ENCODE results near the gene AARS2. TPM values are rescaled to one million over a fixed set of nuclear protein-coding genes. Genes with fewer than 3 reads are reported as not detected.

Gene AARS2
- total RNA-seq, 1 experiment from 2014 or later, result 21.7 TPM

- H4K20me1 ChIP-seq (ENCODE audit: control insufficient read depth, insufficient read depth, insufficient read length), result no peaks in the 10 kb centered on the region
- WGBS (ENCODE audit: extremely low coverage, insufficient read length, low lambda C conversion rate), result no CpG with 5 or more reads among the region's 5 CpGs
- Mint-ChIP-seq H3K27me3 (ENCODE audit: low read depth) (peaks cover 10% of the 10 kb centered on the region), H3K9me3 (no peaks in the 10 kb centered on the region), H3K4me1 (peaks cover 17 to 25% of the 10 kb centered on the region in 2 experiments), H3K4me3 (no peak overlapping the region), H3K27ac (no peak overlapping the region), H3K36me3 (ENCODE audit: insufficient read depth in 1 of 3, low read depth in 3 of 3) (peaks cover 8 to 13% (median 13%) of the 10 kb centered on the region in 3 experiments; a peak in 6 of 7 replicates)
- no peak overlapping the region for H3K56ac ChIP-seq (ENCODE audit: insufficient read length, low read depth, low read length)
- no peak overlapping the region for H2BK20ac ChIP-seq (ENCODE audit: low read depth, low read length, poor library complexity, severe bottlenecking)
- no peak overlapping the region for H4K8ac ChIP-seq (replicated peaks; ENCODE audit: insufficient read length, low read depth, low read length)
- no peak overlapping the region for H2BK120ac ChIP-seq (ENCODE audit: low read depth, low read length, poor library complexity, severe bottlenecking)
- H3K9me3 ChIP-seq (ENCODE audit: control insufficient read depth, low read depth, low read length), result no peaks in the 10 kb centered on the region
- no peak for DNase-seq
- no peak overlapping the region for H2BK12ac ChIP-seq (ENCODE audit: insufficient read length, low read depth, low read length)
- no peak overlapping the region for H2AK5ac ChIP-seq (ENCODE audit: insufficient read length, low read length)
- H3K9ac ChIP-seq (ENCODE audit: extremely low read depth, insufficient read length, low read length), result no peak overlapping the region
- H3K23me2 ChIP-seq (ENCODE audit: insufficient read length, low read depth, low read length, poor library complexity, severe bottlenecking), result peaks cover 4% of the 10 kb centered on the region
- no peak overlapping the region for H3K4ac ChIP-seq (ENCODE audit: low read depth, low read length)
- H2BK5ac ChIP-seq (ENCODE audit: insufficient read length, low read length), result no peak overlapping the region
- H2BK15ac ChIP-seq (ENCODE audit: low read depth, low read length), result no peak overlapping the region
- no peak overlapping the region for H3K27ac ChIP-seq (ENCODE audit: insufficient read length, low read depth, low read length)
- H3K23ac ChIP-seq (ENCODE audit: insufficient read length, low read depth, low read length), result no peak overlapping the region
- H3K4me1 ChIP-seq (ENCODE audit: insufficient read depth, low read length), result no peaks in the 10 kb centered on the region
- H3K79me1 ChIP-seq (ENCODE audit: insufficient read depth, low read depth, low read length, poor library complexity, severe bottlenecking), result peaks cover 5% of the 10 kb centered on the region
- H4K91ac ChIP-seq (ENCODE audit: insufficient read length, low read depth, low read length), result no peak overlapping the region
- TF ChIP-seq, protein P1, sequence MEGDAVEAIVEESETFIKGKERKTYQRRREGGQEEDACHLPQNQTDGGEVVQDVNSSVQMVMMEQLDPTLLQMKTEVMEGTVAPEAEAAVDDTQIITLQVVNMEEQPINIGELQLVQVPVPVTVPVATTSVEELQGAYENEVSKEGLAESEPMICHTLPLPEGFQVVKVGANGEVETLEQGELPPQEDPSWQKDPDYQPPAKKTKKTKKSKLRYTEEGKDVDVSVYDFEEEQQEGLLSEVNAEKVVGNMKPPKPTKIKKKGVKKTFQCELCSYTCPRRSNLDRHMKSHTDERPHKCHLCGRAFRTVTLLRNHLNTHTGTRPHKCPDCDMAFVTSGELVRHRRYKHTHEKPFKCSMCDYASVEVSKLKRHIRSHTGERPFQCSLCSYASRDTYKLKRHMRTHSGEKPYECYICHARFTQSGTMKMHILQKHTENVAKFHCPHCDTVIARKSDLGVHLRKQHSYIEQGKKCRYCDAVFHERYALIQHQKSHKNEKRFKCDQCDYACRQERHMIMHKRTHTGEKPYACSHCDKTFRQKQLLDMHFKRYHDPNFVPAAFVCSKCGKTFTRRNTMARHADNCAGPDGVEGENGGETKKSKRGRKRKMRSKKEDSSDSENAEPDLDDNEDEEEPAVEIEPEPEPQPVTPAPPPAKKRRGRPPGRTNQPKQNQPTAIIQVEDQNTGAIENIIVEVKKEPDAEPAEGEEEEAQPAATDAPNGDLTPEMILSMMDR (conservative IDR thresholded peaks at IDR 0.05), result no peak
- no peak overlapping the region for H3T11ph ChIP-seq (ENCODE audit: low read length)
- H4K5ac ChIP-seq (ENCODE audit: insufficient read length, low read depth, low read length), result no peak overlapping the region
- H3K79me2 ChIP-seq (ENCODE audit: insufficient read depth, low read length), result peaks cover 6% of the 10 kb centered on the region; the same call in 1 of the 2 replicates
- H3K18ac ChIP-seq (ENCODE audit: insufficient read length, low read depth, low read length), result no peak overlapping the region
- no peak overlapping the region for H3K14ac ChIP-seq (ENCODE audit: insufficient read depth, low read length)
- H3K4me2 ChIP-seq (ENCODE audit: insufficient read depth, insufficient read length, low read length), result no peak overlapping the region
- H3K27me3 ChIP-seq (ENCODE audit: insufficient read depth, low read length), result no peaks in the 10 kb centered on the region
- no peak overlapping the region for H2AFZ ChIP-seq (ENCODE audit: low read length)
These were observed 2.8 kb upstream of the AARS2 start for GRCh38 chr6:44315951-44316350.

Data from H9 (cell line).